ENCODE data around the gene THOC5. TPM values are rescaled to one million over a fixed set of nuclear protein-coding genes. Genes with fewer than 3 reads are reported as not detected.

Gene THOC5
- total and polyA plus RNA-seq, 4 experiments from 2014 or later = 24.6 to 57.7 (median 42.5) TPM

DNA sequence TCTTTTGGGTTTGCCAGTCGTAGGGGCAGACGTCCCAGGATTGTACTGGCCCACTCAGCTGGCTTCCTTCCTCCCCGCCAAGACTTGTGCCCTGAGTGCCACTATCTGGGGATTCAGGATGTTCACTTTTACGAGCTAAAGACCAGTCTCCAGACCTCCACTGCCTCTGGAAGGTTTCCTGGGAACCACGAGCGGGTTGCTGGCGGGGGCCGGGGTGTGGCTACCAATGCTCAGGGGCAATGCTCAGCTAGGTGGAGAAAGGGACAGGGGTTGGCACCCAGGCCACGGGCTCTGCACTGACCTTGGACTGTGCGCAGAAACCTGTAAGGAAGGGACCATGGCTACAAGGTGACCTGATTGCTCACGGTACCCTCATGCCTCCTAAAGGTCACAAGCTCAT, 71.3 kb downstream of the THOC5 start:
- no peak overlapping the region for H3K27ac Mint-ChIP-seq
- no peak for DNase-seq
- Histone ChIP-seq H3K36me3 (ENCODE audit: insufficient read depth, low read length) (no peaks in the 10 kb centered on the region), H3K4me1 (ENCODE audit: insufficient read depth, low read length) (no peaks in the 10 kb centered on the region), H3K4me3 (ENCODE audit: low read length in 2 of 2) (no peak overlapping the region), H3K27me3 (ENCODE audit: insufficient read depth, low read length) (peaks cover 10% of the 10 kb centered on the region), H3K9me3 (ENCODE audit: control insufficient read depth in 1 of 2, low read length in 2 of 2) (no peaks in the 10 kb centered on the region), H3K27ac (ENCODE audit: low read depth, low read length) (no peak overlapping the region)
- peaks cover 0 to 4% of the 10 kb centered on the region in 2 donors for H3K36me3 Mint-ChIP-seq
- intact Hi-C loops (cut with micrococcal nuclease) = no loop called here
- peak overlapping the region in 3 of 8 donors; percentile 25 to 39 (median 34) for H3K4me3 Mint-ChIP-seq
- peaks cover 22 to 23% of the 10 kb centered on the region in 2 donors for H3K27me3 Mint-ChIP-seq
- peaks cover 5 to 22% (median 10%) of the 10 kb centered on the region in 4 donors for H3K4me1 Mint-ChIP-seq
- CTCF ChIA-PET (ENCODE audit: partially characterized antibody) = no interaction called here
- peaks cover 0 to 8% (median 0%) of the 10 kb centered on the region in 8 donors for H3K9me3 Mint-ChIP-seq
- POLR2A ChIA-PET (ENCODE audit: partially characterized antibody) = no interaction called here

GRCh38 chr22:29481265-29482000, 72.1 kb downstream of the THOC5 start:
- H3K4me3 Mint-ChIP-seq = peak overlapping the region; percentile 54 to 79 (median 70)
- H3K36me3 Mint-ChIP-seq = peaks cover 0 to under 1% of the 10 kb centered on the region in 2 donors
- DNase-seq = no peak
- Histone ChIP-seq H3K9me3 (ENCODE audit: control insufficient read depth in 1 of 2, low read length in 2 of 2) (no peaks in the 10 kb centered on the region), H3K27me3 (ENCODE audit: insufficient read depth, low read length) (peaks cover 10% of the 10 kb centered on the region), H3K4me1 (ENCODE audit: insufficient read depth, low read length) (no peaks in the 10 kb centered on the region), H3K36me3 (ENCODE audit: insufficient read depth, low read length) (no peaks in the 10 kb centered on the region), H3K27ac (ENCODE audit: low read depth, low read length) (no peak overlapping the region), H3K4me3 (ENCODE audit: low read length in 2 of 2) (no peak overlapping the region)
- H3K27ac Mint-ChIP-seq = peak overlapping the region in 1 of 7 donors; percentile 6
- peaks cover 0 to 8% (median 0%) of the 10 kb centered on the region in 8 donors for H3K9me3 Mint-ChIP-seq
- CTCF ChIA-PET (ENCODE audit: partially characterized antibody) = no interaction called here
- peaks cover 23 to 26% of the 10 kb centered on the region in 2 donors for H3K27me3 Mint-ChIP-seq
- POLR2A ChIA-PET (ENCODE audit: partially characterized antibody) = no interaction called here
- intact Hi-C loops (cut with micrococcal nuclease) = no loop called here
- H3K4me1 Mint-ChIP-seq = peaks cover 5 to 22% (median 10%) of the 10 kb centered on the region in 4 donors

DNA sequence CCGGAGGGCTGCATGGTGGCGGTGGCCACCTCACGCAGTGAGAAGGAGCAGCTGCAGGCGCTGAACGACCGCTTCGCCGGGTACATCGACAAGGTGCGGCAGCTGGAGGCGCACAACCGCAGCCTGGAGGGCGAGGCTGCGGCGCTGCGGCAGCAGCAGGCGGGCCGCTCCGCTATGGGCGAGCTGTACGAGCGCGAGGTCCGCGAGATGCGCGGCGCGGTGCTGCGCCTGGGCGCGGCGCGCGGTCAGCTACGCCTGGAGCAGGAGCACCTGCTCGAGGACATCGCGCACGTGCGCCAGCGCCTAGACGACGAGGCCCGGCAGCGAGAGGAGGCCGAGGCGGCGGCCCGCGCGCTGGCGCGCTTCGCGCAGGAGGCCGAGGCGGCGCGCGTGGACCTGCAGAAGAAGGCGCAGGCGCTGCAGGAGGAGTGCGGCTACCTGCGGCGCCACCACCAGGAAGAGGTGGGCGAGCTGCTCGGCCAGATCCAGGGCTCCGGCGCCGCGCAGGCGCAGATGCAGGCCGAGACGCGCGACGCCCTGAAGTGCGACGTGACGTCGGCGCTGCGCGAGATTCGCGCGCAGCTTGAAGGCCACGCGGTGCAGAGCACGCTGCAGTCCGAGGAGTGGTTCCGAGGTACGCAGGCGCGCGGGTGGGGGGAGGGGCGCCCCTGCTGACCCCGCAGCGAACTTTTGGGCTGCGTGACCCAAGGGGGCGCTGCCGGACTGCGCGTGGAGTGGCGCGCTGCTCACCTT, 72.9 kb downstream of the THOC5 start:
- Histone ChIP-seq H3K9me3 (ENCODE audit: control insufficient read depth in 1 of 2, low read length in 2 of 2) (no peaks in the 10 kb centered on the region), H3K36me3 (ENCODE audit: insufficient read depth, low read length) (no peaks in the 10 kb centered on the region), H3K4me3 (ENCODE audit: low read length in 2 of 2) (no peak overlapping the region), H3K27ac (ENCODE audit: low read depth, low read length) (no peak overlapping the region), H3K4me1 (ENCODE audit: insufficient read depth, low read length) (no peaks in the 10 kb centered on the region), H3K27me3 (ENCODE audit: insufficient read depth, low read length) (peaks cover 10% of the 10 kb centered on the region)
- H3K27me3 Mint-ChIP-seq = peaks cover 23 to 32% of the 10 kb centered on the region in 2 donors
- peak overlapping the region in 6 of 8 donors; percentile 39 to 78 (median 70) for H3K4me3 Mint-ChIP-seq
- ChIA-PET CTCF (ENCODE audit: partially characterized antibody) (no interaction called here), POLR2A (ENCODE audit: partially characterized antibody) (interaction anchor here (0.8 kb wide), 1 partner anchor 16 kb away, joined by 3 read pairs; no protein-coding TSS in a partner anchor)
- H3K36me3 Mint-ChIP-seq = peaks cover 0 to 4% of the 10 kb centered on the region in 2 donors
- no peak overlapping the region for H3K27ac Mint-ChIP-seq
- peaks cover 0 to 8% (median 0%) of the 10 kb centered on the region in 8 donors for H3K9me3 Mint-ChIP-seq
- intact Hi-C loops (cut with micrococcal nuclease) = no loop called here
- DNase-seq = peak in 4 of 5 donors; percentile 24 to 46 (median 34)
- H3K4me1 Mint-ChIP-seq = peaks cover 5 to 22% (median 10%) of the 10 kb centered on the region in 4 donors

DNA sequence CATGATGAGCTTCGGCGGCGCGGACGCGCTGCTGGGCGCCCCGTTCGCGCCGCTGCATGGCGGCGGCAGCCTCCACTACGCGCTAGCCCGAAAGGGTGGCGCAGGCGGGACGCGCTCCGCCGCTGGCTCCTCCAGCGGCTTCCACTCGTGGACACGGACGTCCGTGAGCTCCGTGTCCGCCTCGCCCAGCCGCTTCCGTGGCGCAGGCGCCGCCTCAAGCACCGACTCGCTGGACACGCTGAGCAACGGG, 73.4 kb downstream of the THOC5 start:
- peaks cover 5 to 22% (median 10%) of the 10 kb centered on the region in 4 donors for H3K4me1 Mint-ChIP-seq
- H3K9me3 Mint-ChIP-seq = peaks cover 0 to 8% (median 0%) of the 10 kb centered on the region in 8 donors
- Histone ChIP-seq H3K27me3 (ENCODE audit: insufficient read depth, low read length) (peaks cover 10% of the 10 kb centered on the region), H3K4me1 (ENCODE audit: insufficient read depth, low read length) (no peaks in the 10 kb centered on the region), H3K36me3 (ENCODE audit: insufficient read depth, low read length) (no peaks in the 10 kb centered on the region), H3K27ac (ENCODE audit: low read depth, low read length) (no peak overlapping the region), H3K4me3 (ENCODE audit: low read length in 2 of 2) (no peak overlapping the region), H3K9me3 (ENCODE audit: control insufficient read depth in 1 of 2, low read length in 2 of 2) (no peaks in the 10 kb centered on the region)
- POLR2A ChIA-PET (ENCODE audit: partially characterized antibody) = interaction anchor here (0.8 kb wide), 1 partner anchor 17 kb away, joined by 3 read pairs; no protein-coding TSS in a partner anchor
- CTCF ChIA-PET (ENCODE audit: partially characterized antibody) = no interaction called here
- peak overlapping the region in 1 of 8 donors; percentile 39 for H3K4me3 Mint-ChIP-seq
- DNase-seq = no peak
- intact Hi-C loops (cut with micrococcal nuclease) = no loop called here
- H3K27me3 Mint-ChIP-seq = peaks cover 23 to 35% of the 10 kb centered on the region in 2 donors
- peaks cover 0 to 4% of the 10 kb centered on the region in 2 donors for H3K36me3 Mint-ChIP-seq
- H3K27ac Mint-ChIP-seq = no peak overlapping the region

DNA sequence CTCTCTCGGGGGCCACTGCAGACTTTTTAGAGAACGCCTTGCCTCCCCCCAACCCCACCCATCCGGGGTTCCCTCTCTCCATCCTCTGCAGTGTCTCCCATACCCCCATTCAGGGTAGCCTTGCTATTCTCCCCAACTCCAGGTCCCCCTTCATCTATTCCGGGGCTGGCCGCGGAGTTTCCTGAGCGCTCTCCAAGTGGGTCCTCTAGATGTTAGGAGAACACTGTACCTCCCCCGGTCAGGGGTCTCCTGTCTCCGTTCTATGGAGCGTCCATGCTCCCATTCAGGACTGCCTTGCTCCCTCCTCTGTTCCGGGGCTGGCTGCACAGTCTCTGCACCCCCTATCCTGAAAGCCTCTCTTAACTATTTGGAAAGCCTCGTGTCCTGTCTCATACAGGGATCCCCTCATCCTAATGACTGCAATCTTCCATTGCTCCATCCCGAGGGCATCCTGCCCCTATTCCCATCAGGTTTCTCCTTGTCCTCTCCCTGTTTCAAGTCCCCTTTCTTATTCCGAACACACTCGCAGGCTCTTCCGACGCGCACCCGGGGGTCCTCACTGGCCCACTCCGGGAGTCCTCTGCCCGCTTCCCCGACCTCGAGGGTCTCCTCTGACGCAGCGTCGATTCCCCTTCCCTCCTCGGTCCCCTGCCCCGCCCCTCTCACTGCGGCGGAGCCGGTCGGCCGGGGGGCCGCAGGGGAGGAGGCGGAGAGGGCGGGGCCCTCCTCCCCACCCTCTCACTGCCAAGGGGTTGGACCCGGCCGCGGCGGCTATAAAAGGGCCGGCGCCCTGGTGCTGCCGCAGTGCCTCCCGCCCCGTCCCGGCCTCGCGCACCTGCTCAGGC, 73.9 kb downstream of the THOC5 start, which contains the start of gene NEFH:
NEFH (plus strand) TSS at position 802 of the 845 bp plus-strand sequence. CDS start 45 bp downstream, outside the sequence.
- no peaks in the 10 kb centered on the region for H3K36me3 ChIP-seq (ENCODE audit: insufficient read depth, low read length)
- H3K27ac ChIP-seq (ENCODE audit: low read depth, low read length) = no peak within 1 kb of the TSS
- no peaks in the 10 kb centered on the region for H3K9me3 ChIP-seq (ENCODE audit: control insufficient read depth in 1 of 2, low read length in 2 of 2)
- DNase-seq = no peak
- Mint-ChIP-seq H3K9me3 (peaks cover 0 to 8% (median 0%) of the 10 kb centered on the region in 8 donors), H3K27ac (peak within 1 kb of the TSS in 2 of 7 donors; percentile 12 to 48), H3K36me3 (peaks cover 0 to 4% of the 10 kb centered on the region in 2 donors), H3K4me3 (peak within 1 kb of the TSS in 7 of 8 donors; percentile 46 to 70 (median 63)), H3K4me1 (peaks cover 5 to 22% (median 10%) of the 10 kb centered on the region in 4 donors), H3K27me3 (peaks cover 24 to 35% of the 10 kb centered on the region in 2 donors)
- ChIA-PET CTCF (ENCODE audit: partially characterized antibody) (no interaction called here), POLR2A (ENCODE audit: partially characterized antibody) (no interaction called here)
- H3K4me1 ChIP-seq (ENCODE audit: insufficient read depth, low read length) = no peaks in the 10 kb centered on the region
- no peak within 1 kb of the TSS for H3K4me3 ChIP-seq (ENCODE audit: low read length in 2 of 2)
- intact Hi-C loops (cut with micrococcal nuclease) = no loop called here
- peaks cover 10% of the 10 kb centered on the region for H3K27me3 ChIP-seq (ENCODE audit: insufficient read depth, low read length)

DNA sequence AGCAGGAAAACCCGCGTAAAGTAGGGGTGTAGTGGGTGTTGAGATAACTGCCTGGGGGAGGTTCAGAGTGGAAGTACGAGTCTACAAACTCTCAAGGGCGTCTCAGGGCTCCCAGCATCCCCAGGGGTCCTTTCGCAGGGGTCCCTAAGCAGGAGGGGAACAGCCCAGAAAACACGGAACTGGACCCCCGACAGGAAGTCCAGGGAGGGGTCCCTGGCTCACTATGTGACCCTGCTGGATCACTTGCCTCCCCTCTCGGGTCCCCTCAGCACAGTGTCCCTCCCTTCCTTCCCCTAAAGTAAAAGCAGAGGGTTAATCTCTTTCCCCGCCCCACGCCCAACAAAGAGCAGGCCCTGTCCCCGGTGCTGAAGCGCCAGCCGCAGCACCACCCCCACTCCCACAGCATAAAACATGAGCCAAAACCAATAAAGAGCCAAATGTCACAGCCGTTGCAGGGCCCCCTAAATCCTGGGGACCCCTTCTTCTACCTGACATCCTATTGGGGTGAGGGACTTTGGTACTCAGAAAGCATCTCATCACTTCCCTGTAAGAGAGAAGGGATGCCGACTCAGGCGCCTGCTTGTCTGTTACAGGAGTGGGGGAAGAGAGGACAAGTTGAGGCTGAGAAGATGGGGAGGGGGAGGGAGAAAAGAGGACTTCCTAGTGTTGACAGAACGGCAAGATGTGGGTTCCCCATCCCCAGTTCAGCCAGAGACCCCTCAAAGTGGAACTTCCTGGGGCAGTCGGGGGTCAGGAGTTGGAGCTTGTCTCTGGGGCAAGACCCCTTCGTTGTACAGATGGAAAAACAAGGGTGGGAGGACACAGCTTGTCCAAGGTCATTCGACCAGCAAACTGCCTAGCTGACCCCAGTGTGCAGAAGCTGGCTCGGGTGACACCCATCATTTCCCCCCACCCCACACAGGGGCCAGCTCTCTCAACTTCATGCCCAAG, 75.0 kb downstream of the THOC5 start:
- Histone ChIP-seq H3K27ac (ENCODE audit: low read depth, low read length) (no peak overlapping the region), H3K9me3 (ENCODE audit: control insufficient read depth in 1 of 2, low read length in 2 of 2) (no peaks in the 10 kb centered on the region), H3K4me3 (ENCODE audit: low read length in 2 of 2) (no peak overlapping the region), H3K4me1 (ENCODE audit: insufficient read depth, low read length) (no peaks in the 10 kb centered on the region), H3K27me3 (ENCODE audit: insufficient read depth, low read length) (peaks cover 10% of the 10 kb centered on the region), H3K36me3 (ENCODE audit: insufficient read depth, low read length) (no peaks in the 10 kb centered on the region)
- Mint-ChIP-seq H3K36me3 (peaks cover 0 to 4% of the 10 kb centered on the region in 2 donors), H3K4me3 (peak overlapping the region in 4 of 8 donors; percentile 10 to 58 (median 44)), H3K27ac (peak overlapping the region in 1 of 7 donors; percentile 53), H3K4me1 (peaks cover 5 to 22% (median 10%) of the 10 kb centered on the region in 4 donors), H3K27me3 (peaks cover 25 to 35% of the 10 kb centered on the region in 2 donors), H3K9me3 (peaks cover 0 to 8% (median 0%) of the 10 kb centered on the region in 8 donors)
- intact Hi-C loops (cut with micrococcal nuclease) = no loop called here
- DNase-seq = peak in 4 of 5 donors; percentile 17 to 38 (median 32)
- POLR2A ChIA-PET (ENCODE audit: partially characterized antibody) = no interaction called here
- CTCF ChIA-PET (ENCODE audit: partially characterized antibody) = no interaction called here

All from CD4-positive, alpha-beta memory T cell (primary cell).